HG03095 (cell line): ENCODE measurements around the gene SIL1.
"Not testable (repeated sequence)": the region's sequence is repeated elsewhere in the genome, so short reads cannot be mapped to it uniquely, and the experiment has no call there.

Experiments used
- ATAC-seq: cut with Tn5 transposase; IDR thresholded peaks from one replicate; pipeline ENCODE4 v1.9.1; 2021; ENCODE audit warnings: moderate library complexity; ENCODE audit not compliant: unreplicated experiment

Gene SIL1

GRCh38 chr5:139197710-139198669 lies at the start of gene SIL1:
TSS of gene SIL1 (minus strand) at chr5:139198368. CDS start at chr5:139127843, 70,525 bp downstream.
- ATAC-seq, result peak; percentile 95

- ATAC-seq, result no peak
These were observed 48.2 kb upstream of the SIL1 start for GRCh38 chr5:139246394-139246793.

- no peak for ATAC-seq
These were observed 47.6 kb upstream of the SIL1 start for GRCh38 chr5:139245637-139246339.

- no peak for ATAC-seq
These were observed 45.3 kb upstream of the SIL1 start for GRCh38 chr5:139243425-139243970.

- ATAC-seq, result no peak
These were observed 43.0 kb upstream of the SIL1 start for GRCh38 chr5:139241139-139241538.

- ATAC-seq, result no peak
These were observed 38.3 kb upstream of the SIL1 start for GRCh38 chr5:139236479-139236878.

GRCh38 chr5:139232147-139232724 lies 34.1 kb upstream of the SIL1 start:
- ATAC-seq, result no peak

GRCh38 chr5:139228201-139228803 lies 30.1 kb upstream of the SIL1 start:
- ATAC-seq, result no peak

GRCh38 chr5:139226131-139226530 lies 28.0 kb upstream of the SIL1 start:
- ATAC-seq, result no peak

- no peak for ATAC-seq
These were observed 25.3 kb upstream of the SIL1 start for GRCh38 chr5:139223481-139223880.

GRCh38 chr5:139222346-139222745 lies 24.2 kb upstream of the SIL1 start:
- no peak for ATAC-seq

- ATAC-seq, result not testable (repeated sequence)
These were observed 19.9 kb upstream of the SIL1 start for GRCh38 chr5:139218038-139218437.

- no peak for ATAC-seq
These were observed 17.2 kb upstream of the SIL1 start for GRCh38 chr5:139215107-139215975.

GRCh38 chr5:139214646-139215045 lies 16.5 kb upstream of the SIL1 start:
- ATAC-seq, result no peak

- no peak for ATAC-seq
These were observed 14.7 kb upstream of the SIL1 start for GRCh38 chr5:139212906-139213305.

GRCh38 chr5:139212486-139212885 lies 14.3 kb upstream of the SIL1 start:
- no peak for ATAC-seq

- no peak for ATAC-seq
These were observed 12.4 kb upstream of the SIL1 start for GRCh38 chr5:139210585-139210984.

GRCh38 chr5:139207297-139208000 lies 9.3 kb upstream of the SIL1 start:
- ATAC-seq, result no peak

- ATAC-seq, result no peak
These were observed 7.4 kb upstream of the SIL1 start for GRCh38 chr5:139205586-139205985.
